Suprapubic skin (tissue), 4 donors: Measurements from ENCODE around the gene KRTAP1-3. TPM values are rescaled to one million over a fixed set of nuclear protein-coding genes. Genes with fewer than 3 reads are reported as not detected.
"Not testable (repeated sequence)": the region's sequence is repeated elsewhere in the genome, so short reads cannot be mapped to it uniquely, and the experiment has no call there.

Experiments
- DNase-seq, 2 donors: peaks; one replicate each; pipeline ENCODE4 v3.0.0-alpha.2; 2019; ENCODE audit warnings: low spot score in 2 of 2
- H3K27ac ChIP-seq: fragments of 200-600 bp; sonication (generic); one replicate; pipeline ENCODE4 v1.5.1; 2019
- H3K27me3 ChIP-seq: fragments of 200-600 bp; sonication (generic); one replicate; pipeline ENCODE4 v1.5.1; 2019
- H3K36me3 ChIP-seq: fragments of 200-600 bp; sonication (generic); one replicate; pipeline ENCODE4 v1.5.1; 2019
- H3K4me1 ChIP-seq: fragments of 200-600 bp; sonication (generic); one replicate; pipeline ENCODE4 v1.5.1; 2019
- H3K4me3 ChIP-seq: fragments of 200-600 bp; sonication (generic); one replicate; pipeline ENCODE4 v1.5.1; 2019; ENCODE audit warnings: mild to moderate bottlenecking
- H3K9me3 ChIP-seq: fragments of 200-600 bp; sonication (generic); one replicate; pipeline ENCODE4 v1.5.1; 2019
- CTCF ChIP-seq, 2 donors: fragments of 200-600 bp in 1 of 2; fragments of 450-650 bp in 1 of 2; sonication (generic) in 1 of 2; IDR thresholded peaks; one replicate each; pipeline ENCODE4 v1.5.1; 2016 to 2019; ENCODE audit warnings: antibody characterized with exemption in 2 of 2, mild to moderate bottlenecking in 1 of 2, moderate library complexity in 1 of 2
- EP300 ChIP-seq: sonication (generic); formaldehyde crosslinking; IDR thresholded peaks from one replicate; pipeline ENCODE4 v1.6.1; 2017; ENCODE audit warnings: antibody characterized with exemption
- POLR2A ChIP-seq, 2 donors: fragments of 450-650 bp; IDR thresholded peaks; one replicate each; pipeline ENCODE4 v1.6.1; 2017; ENCODE audit warnings: antibody characterized with exemption in 2 of 2, mild to moderate bottlenecking in 2 of 2, moderate library complexity in 2 of 2
- POLR2AphosphoS5 ChIP-seq, 3 donors: sonication (generic); formaldehyde crosslinking; IDR thresholded peaks; one replicate each; pipeline ENCODE4 v1.6.1; 2017; ENCODE audit warnings: antibody characterized with exemption in 3 of 3
- WGBS: methylation state at CpG from one replicate; pipeline ENCODE4 v1.1.5; 2018; 5-methylcytosine and 5-hydroxymethylcytosine counted together
- total RNA-seq, 4 donors: library from RNA; depleted of rRNA; stranded (reverse); fragments of >200 nt; gene quantifications; one replicate each; pipeline ENCODE4 v1.1.0, GENCODE V29; 2016

KRTAP1-3 gene
- total RNA-seq, 4 donors from 2014 or later, result 10.7 to 140 (median 28.7) TPM; not detected in 1

GRCh38 chr17:41003926-41004325 lies 30.7 kb downstream of the KRTAP1-3 start:
- WGBS, result 60% methylated on average over 4 of the region's 4 CpGs
- H3K9me3 ChIP-seq, result no peaks in the 10 kb centered on the region
- no peak for DNase-seq
- no peak overlapping the region for H3K27ac ChIP-seq
- no peak for TF ChIP-seq POLR2AphosphoS5 (IDR thresholded peaks at IDR 0.05)
- H3K4me3 ChIP-seq, result no peak overlapping the region
- no peaks in the 10 kb centered on the region for H3K36me3 ChIP-seq
- H3K27me3 ChIP-seq, result no peaks in the 10 kb centered on the region
- no peaks in the 10 kb centered on the region for H3K4me1 ChIP-seq

DNA sequence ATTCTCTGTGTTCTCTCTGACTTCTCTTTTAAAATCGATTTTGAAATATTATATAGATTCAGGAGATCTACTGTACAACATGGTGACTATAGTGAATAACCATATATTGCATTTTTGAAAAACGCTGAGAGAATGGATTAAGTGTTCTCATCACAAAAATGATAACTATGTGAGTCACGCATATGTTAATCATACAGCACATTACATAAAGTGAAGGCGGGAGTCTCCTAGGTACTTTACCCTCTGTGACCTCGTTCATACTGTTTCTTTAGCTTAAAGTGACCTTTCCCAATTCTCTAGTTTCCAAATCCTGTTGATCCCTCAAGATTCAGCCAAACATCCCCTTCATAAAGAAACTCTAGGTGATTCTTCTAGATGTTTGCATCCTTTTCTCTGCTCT lies 31.9 kb downstream of the KRTAP1-3 start:
- whole genome bisulfite sequencing, result 47% methylated on average over 5 of the region's 5 CpGs
- no peak for DNase-seq
- no peaks in the 10 kb centered on the region for H3K36me3 ChIP-seq

DNA sequence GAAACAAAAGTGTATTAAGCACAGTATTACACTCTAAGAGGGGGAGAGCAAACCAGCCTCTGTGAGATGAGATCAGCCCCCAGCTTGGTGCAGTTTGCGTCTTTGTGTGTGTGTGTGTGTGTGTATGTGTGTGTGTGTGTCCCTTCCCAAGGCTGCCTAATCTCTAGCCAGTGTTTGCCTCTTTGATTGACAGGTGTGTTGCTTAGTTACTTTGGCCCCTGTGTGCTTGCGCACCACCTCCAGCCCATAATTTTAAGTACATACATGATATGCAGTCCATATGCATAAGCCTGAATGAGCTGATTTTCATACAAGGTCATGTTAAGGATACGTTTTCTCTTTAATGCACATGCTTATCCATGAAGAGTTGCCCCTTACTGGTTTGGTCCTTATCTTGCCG lies 32.9 kb downstream of the KRTAP1-3 start:
- no peak for DNase-seq
- no peaks in the 10 kb centered on the region for H3K9me3 ChIP-seq
- H3K36me3 ChIP-seq, result no peaks in the 10 kb centered on the region
- 82% methylated on average over 4 of the region's 4 CpGs for WGBS
- H3K4me3 ChIP-seq, result no peak overlapping the region
- H3K4me1 ChIP-seq, result no peaks in the 10 kb centered on the region
- no peaks in the 10 kb centered on the region for H3K27me3 ChIP-seq
- no peak overlapping the region for H3K27ac ChIP-seq
- TF ChIP-seq EP300 (no peak), POLR2A (IDR thresholded peaks at IDR 0.05) (no peak), CTCF (IDR thresholded peaks at IDR 0.05) (no peak), POLR2AphosphoS5 (IDR thresholded peaks at IDR 0.05) (no peak)

More for the DNA sequence above, 31.9 kb downstream of the KRTAP1-3 start:
- TF ChIP-seq POLR2AphosphoS5 (IDR thresholded peaks at IDR 0.05), result no peak
- TF ChIP-seq CTCF (IDR thresholded peaks at IDR 0.05), result no peak
- no peak for TF ChIP-seq POLR2A (IDR thresholded peaks at IDR 0.05)
- no peak for TF ChIP-seq EP300
- Histone ChIP-seq H3K27ac (no peak overlapping the region), H3K4me1 (no peaks in the 10 kb centered on the region), H3K4me3 (no peak overlapping the region), H3K27me3 (no peaks in the 10 kb centered on the region), H3K9me3 (no peaks in the 10 kb centered on the region)

- not testable (repeated sequence) for H3K4me1 ChIP-seq, H3K36me3 ChIP-seq, H3K27ac ChIP-seq, H3K27me3 ChIP-seq, H3K9me3 ChIP-seq, DNase-seq, H3K4me3 ChIP-seq
- WGBS, result 84% methylated on average over 6 of the region's 6 CpGs
Measured at GRCh38 chr17:40999563-40999962, 35.1 kb downstream of the KRTAP1-3 start, which contains the start of gene KRTAP3-2. Gene KRTAP3-2, minus strand, starts transcription at chr17:40999906. Its CDS starts 53 bp downstream, at chr17:40999853.

GRCh38 chr17:40997361-40997760 lies 37.3 kb downstream of the KRTAP1-3 start:
- Histone ChIP-seq H3K4me1 (no peaks in the 10 kb centered on the region), H3K27me3 (no peaks in the 10 kb centered on the region), H3K9me3 (no peaks in the 10 kb centered on the region), H3K4me3 (no peak overlapping the region), H3K27ac (no peak overlapping the region), H3K36me3 (no peaks in the 10 kb centered on the region)
- no peak for TF ChIP-seq POLR2AphosphoS5 (IDR thresholded peaks at IDR 0.05)
- TF ChIP-seq CTCF (IDR thresholded peaks at IDR 0.05), result no peak
- no peak for TF ChIP-seq EP300
- TF ChIP-seq POLR2A (IDR thresholded peaks at IDR 0.05), result no peak
- no peak for DNase-seq
- WGBS, result 78% methylated on average over 2 of the region's 2 CpGs

GRCh38 chr17:40996829-40997228 lies 37.8 kb downstream of the KRTAP1-3 start:
- 89% methylated on average over 4 of the region's 4 CpGs for WGBS

More at GRCh38 chr17:40996829-40997228, 37.8 kb downstream of the KRTAP1-3 start:
- DNase-seq, result no peak
- no peak for TF ChIP-seq POLR2A (IDR thresholded peaks at IDR 0.05)
- no peak for TF ChIP-seq EP300
- TF ChIP-seq POLR2AphosphoS5 (IDR thresholded peaks at IDR 0.05), result no peak
- no peak for TF ChIP-seq CTCF (IDR thresholded peaks at IDR 0.05)
- Histone ChIP-seq H3K9me3 (no peaks in the 10 kb centered on the region), H3K27me3 (no peaks in the 10 kb centered on the region), H3K4me1 (no peaks in the 10 kb centered on the region), H3K4me3 (no peak overlapping the region), H3K36me3 (no peaks in the 10 kb centered on the region), H3K27ac (no peak overlapping the region)
